ENCODE results near the gene CEP135.

CEP135 gene

DNA sequence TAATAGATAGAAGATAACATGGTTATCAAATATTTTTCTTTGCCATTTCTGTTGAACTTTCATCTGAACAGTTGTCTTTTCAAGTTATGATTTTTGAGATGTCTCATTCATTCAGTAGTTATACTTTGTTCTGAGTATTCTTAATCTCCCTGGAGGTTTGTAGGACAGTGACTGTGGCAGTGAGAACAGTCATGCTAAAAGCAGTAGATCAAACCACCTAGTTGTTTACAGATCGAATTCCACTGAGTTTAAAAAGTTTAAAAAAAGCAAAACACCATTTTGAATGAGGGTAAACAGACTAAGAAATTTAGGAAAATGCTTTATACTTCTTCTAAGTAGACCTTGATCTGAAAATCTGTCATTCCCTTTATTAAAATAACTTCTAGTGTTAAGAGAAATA is 107.2 kb downstream of the CEP135 start:
- Histone ChIP-seq H3K4me3 (ENCODE audit: low read depth, low read length) (no peak overlapping the region), H3K9me3 (no peaks in the 10 kb centered on the region)
- TF ChIP-seq, protein P1, sequence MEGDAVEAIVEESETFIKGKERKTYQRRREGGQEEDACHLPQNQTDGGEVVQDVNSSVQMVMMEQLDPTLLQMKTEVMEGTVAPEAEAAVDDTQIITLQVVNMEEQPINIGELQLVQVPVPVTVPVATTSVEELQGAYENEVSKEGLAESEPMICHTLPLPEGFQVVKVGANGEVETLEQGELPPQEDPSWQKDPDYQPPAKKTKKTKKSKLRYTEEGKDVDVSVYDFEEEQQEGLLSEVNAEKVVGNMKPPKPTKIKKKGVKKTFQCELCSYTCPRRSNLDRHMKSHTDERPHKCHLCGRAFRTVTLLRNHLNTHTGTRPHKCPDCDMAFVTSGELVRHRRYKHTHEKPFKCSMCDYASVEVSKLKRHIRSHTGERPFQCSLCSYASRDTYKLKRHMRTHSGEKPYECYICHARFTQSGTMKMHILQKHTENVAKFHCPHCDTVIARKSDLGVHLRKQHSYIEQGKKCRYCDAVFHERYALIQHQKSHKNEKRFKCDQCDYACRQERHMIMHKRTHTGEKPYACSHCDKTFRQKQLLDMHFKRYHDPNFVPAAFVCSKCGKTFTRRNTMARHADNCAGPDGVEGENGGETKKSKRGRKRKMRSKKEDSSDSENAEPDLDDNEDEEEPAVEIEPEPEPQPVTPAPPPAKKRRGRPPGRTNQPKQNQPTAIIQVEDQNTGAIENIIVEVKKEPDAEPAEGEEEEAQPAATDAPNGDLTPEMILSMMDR (IDR thresholded peaks at IDR 0.05; ENCODE audit: low read depth, low read length) = no peak

DNA sequence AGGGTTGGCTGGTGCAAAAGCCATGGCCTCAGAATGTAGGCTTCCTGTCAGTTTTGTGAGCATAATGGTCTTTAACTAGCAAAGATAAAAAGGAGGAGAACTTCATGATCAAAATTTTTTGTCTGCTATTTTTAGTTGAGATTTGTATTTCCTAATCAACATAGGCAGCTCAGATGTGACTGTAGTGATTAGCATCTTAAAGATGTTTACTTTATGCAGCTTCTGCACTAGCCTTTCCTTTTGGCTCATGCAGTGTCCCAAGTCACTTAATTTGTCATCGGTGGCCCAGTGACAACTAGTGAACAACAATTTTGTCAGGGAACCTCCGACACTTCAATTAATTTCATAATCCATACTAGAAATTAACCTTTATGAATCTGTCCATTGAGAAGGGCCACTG is 109.8 kb downstream of the CEP135 start:
- Histone ChIP-seq H3K4me3 (ENCODE audit: low read depth, low read length) (no peak overlapping the region), H3K27me3 (no peaks in the 10 kb centered on the region), H3K9me3 (no peaks in the 10 kb centered on the region), H3K4me1 (peaks cover 15% of the 10 kb centered on the region), H3K36me3 (peaks cover 12% of the 10 kb centered on the region)
- no peak for DNase-seq
- TF ChIP-seq, protein P1 (IDR thresholded peaks at IDR 0.05; ENCODE audit: low read depth, low read length) = no peak

More for the DNA sequence above, 107.2 kb downstream of the CEP135 start:
- Histone ChIP-seq H3K36me3 (peaks cover 7% of the 10 kb centered on the region), H3K4me1 (peaks cover 21% of the 10 kb centered on the region), H3K27me3 (no peaks in the 10 kb centered on the region)
- DNase-seq = no peak

DNA sequence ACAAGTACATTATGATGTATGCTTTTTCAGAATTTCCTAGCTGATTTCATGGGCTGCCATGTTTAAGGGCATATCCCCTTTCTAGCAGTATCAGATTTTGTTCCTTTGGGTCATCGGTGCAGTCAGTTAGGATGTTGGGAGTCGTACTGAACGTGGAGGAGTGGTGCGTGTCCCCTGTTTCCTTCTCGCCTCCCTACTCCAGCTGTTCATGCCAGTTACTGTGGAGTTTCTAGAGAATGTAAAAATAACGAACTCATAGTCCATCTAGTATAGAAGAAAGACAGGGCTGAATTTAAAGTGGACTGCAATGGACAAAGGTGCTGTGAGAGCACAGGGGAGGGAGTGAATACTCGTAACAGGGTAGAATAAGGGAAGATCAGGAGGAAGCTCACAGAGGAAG is 111.3 kb downstream of the CEP135 start:
- TF ChIP-seq, protein P1 (IDR thresholded peaks at IDR 0.05; ENCODE audit: low read depth, low read length) = no peak
- no peak for DNase-seq
- peaks cover 13% of the 10 kb centered on the region for H3K36me3 ChIP-seq

DNA sequence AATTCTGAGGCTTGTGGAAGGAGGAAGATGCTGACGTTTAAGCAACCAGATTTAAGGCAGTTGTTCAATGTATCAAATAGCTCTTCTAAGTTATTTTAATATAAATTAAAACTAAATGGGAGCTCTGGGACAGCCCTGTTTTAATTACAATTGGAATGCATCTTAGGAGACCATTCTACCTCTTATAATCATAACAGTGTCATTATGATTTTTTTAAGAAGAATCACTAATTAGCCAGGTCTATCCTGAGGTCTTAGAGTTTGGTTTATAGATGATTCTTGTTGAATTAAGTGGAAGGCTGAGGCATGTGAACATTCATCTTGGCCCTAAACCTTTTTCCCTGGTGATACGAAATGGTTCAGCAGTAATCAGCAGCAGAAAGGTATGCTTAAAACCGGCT is 113.4 kb downstream of the CEP135 start:
- no peak for DNase-seq
- Histone ChIP-seq H3K4me3 (ENCODE audit: low read depth, low read length) (no peak overlapping the region), H3K4me1 (peaks cover 6% of the 10 kb centered on the region; the same call in 1 of the 2 replicates), H3K27me3 (no peaks in the 10 kb centered on the region), H3K36me3 (peaks cover 13% of the 10 kb centered on the region), H3K9me3 (no peaks in the 10 kb centered on the region; the same call in 1 of the 2 replicates)
- TF ChIP-seq, protein P1 (IDR thresholded peaks at IDR 0.05; ENCODE audit: low read depth, low read length) = no peak

More for the DNA sequence above, 111.3 kb downstream of the CEP135 start:
- H3K9me3 ChIP-seq = no peaks in the 10 kb centered on the region; the same call in 1 of the 2 replicates
- peaks cover 13% of the 10 kb centered on the region for H3K4me1 ChIP-seq
- H3K4me3 ChIP-seq (ENCODE audit: low read depth, low read length) = no peak overlapping the region
- H3K27me3 ChIP-seq = no peaks in the 10 kb centered on the region

DNA sequence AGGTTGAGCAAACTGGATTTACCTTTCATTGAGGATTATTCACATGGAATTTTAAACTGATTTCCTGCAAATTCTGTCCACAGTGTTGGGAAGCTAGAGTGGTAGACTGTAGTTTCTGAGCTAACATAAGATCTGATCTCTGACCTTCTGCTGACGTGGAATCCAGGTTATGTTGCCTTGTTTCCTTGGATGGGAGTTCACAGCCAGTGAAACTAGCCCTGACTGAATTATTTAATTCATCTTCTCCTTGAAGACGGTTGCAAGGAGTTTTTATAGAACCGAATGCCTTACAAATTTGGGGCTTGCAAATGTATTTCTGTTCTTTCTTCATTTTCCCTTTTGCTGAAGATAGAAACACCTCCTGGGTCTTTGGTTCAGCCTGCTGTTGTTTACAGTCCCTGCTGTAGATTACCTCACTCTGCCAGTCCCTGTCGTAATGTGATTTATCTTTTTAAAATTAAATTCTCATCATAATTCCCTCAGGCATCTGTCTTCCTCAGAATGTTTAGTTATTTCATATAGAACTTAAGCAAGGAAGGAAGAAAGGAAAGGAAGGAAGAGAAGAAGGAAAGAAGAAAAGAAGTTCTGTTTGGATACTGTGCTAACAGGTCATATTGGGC is 113.9 kb downstream of the CEP135 start:
- peaks cover 6% of the 10 kb centered on the region; the same call in 1 of the 2 replicates for H3K4me1 ChIP-seq

DNA sequence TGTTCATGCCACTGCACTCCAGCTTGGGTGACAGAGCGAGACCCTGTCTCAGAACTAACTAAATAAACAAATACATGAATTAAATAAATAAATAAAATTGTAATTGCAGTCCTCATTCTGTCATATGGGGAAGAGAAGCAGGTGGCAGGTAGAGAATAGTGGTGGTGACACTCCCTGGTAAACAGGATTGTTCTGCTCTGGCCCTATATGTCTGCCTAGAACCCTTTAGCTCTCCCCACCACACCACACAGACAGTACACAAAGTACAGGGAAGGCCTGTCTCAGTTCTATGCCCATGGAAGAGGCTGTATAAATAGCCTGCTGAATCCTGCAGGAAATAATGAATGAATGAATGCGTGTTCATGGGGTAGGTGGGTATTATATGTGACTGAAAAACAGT is 117.7 kb downstream of the CEP135 start:
- H3K4me1 ChIP-seq = peaks cover 5% of the 10 kb centered on the region; the same call in 1 of the 2 replicates
- H3K4me3 ChIP-seq (ENCODE audit: low read depth, low read length) = no peak overlapping the region
- DNase-seq = no peak
- H3K36me3 ChIP-seq = peaks cover 12% of the 10 kb centered on the region
- TF ChIP-seq, protein P1 (IDR thresholded peaks at IDR 0.05; ENCODE audit: low read depth, low read length) = no peak
- H3K9me3 ChIP-seq = no peaks in the 10 kb centered on the region; the same call in 1 of the 2 replicates
- no peaks in the 10 kb centered on the region for H3K27me3 ChIP-seq

More for the DNA sequence above, 113.9 kb downstream of the CEP135 start:
- TF ChIP-seq, protein P1 (IDR thresholded peaks at IDR 0.05; ENCODE audit: low read depth, low read length) = no peak
- no peaks in the 10 kb centered on the region for H3K27me3 ChIP-seq
- no peaks in the 10 kb centered on the region; the same call in 1 of the 2 replicates for H3K9me3 ChIP-seq
- no peak for DNase-seq
- H3K4me3 ChIP-seq (ENCODE audit: low read depth, low read length) = no peak overlapping the region
- peaks cover 13% of the 10 kb centered on the region for H3K36me3 ChIP-seq
